ENCODE data around the gene CCDC9.

The CCDC9 gene

DNA sequence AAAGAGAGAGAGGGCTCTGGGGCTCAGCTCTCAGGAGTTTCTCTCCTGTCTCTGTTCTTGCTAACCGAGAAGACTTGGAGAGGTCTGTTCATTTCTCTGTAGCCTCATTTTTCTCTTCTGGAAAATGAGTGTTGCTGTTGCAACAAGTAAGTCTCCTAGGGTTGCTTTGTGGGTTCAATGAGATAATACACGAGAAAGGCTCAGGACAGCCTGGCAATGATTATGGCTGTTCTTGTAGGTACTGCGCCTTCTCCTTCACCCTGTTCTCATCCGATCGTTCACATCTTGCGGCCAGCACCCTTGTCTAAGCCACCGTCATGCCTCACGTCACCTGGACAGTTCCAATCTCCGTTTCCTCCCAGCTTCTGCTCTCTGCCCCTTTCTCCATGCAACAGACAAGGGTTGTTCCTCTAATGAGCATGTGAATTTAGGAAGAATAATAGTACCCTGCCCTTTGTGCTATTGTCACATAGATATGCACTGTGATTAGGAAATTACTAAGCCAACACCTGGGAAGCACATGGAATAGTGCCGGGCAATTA is 57.5 kb downstream of the CCDC9 start:
- H3K9me3 Mint-ChIP-seq, result no peaks in the 10 kb centered on the region
- H3K36me3 Mint-ChIP-seq (ENCODE audit: low read depth), result no peaks in the 10 kb centered on the region
- no peaks in the 10 kb centered on the region for H3K4me1 Mint-ChIP-seq (ENCODE audit: low read depth)
- H3K4me3 Mint-ChIP-seq, result no peak overlapping the region
- peaks cover 10% of the 10 kb centered on the region for H3K27me3 Mint-ChIP-seq (ENCODE audit: low read depth)
- H3K27ac Mint-ChIP-seq, result no peak overlapping the region

- no peaks in the 10 kb centered on the region for H3K9me3 Mint-ChIP-seq
- H3K27ac Mint-ChIP-seq, result no peak overlapping the region
- no peak overlapping the region for H3K4me3 Mint-ChIP-seq
- no peaks in the 10 kb centered on the region for H3K36me3 Mint-ChIP-seq (ENCODE audit: low read depth)
- H3K27me3 Mint-ChIP-seq (ENCODE audit: low read depth), result peaks cover 10% of the 10 kb centered on the region
- no peaks in the 10 kb centered on the region for H3K4me1 Mint-ChIP-seq (ENCODE audit: low read depth)
Measured at GRCh38 chr19:47315125-47315821, 58.9 kb downstream of the CCDC9 start.

GRCh38 chr19:47316513-47316912 is 60.2 kb downstream of the CCDC9 start:
- Mint-ChIP-seq H3K27ac (no peak overlapping the region), H3K4me3 (no peak overlapping the region), H3K27me3 (ENCODE audit: low read depth) (peaks cover 10% of the 10 kb centered on the region), H3K4me1 (ENCODE audit: low read depth) (no peaks in the 10 kb centered on the region), H3K9me3 (no peaks in the 10 kb centered on the region), H3K36me3 (ENCODE audit: low read depth) (no peaks in the 10 kb centered on the region)

GRCh38 chr19:47319923-47320871 is 63.9 kb downstream of the CCDC9 start:
- no peaks in the 10 kb centered on the region for H3K4me1 Mint-ChIP-seq (ENCODE audit: low read depth)
- no peaks in the 10 kb centered on the region for H3K36me3 Mint-ChIP-seq (ENCODE audit: low read depth)
- H3K9me3 Mint-ChIP-seq, result no peaks in the 10 kb centered on the region
- H3K4me3 Mint-ChIP-seq, result no peak overlapping the region
- no peak overlapping the region for H3K27ac Mint-ChIP-seq
- H3K27me3 Mint-ChIP-seq (ENCODE audit: low read depth), result peaks cover 8% of the 10 kb centered on the region
